ENCODE measurements around the gene CELSR1. TPM values are rescaled to one million over a fixed set of nuclear protein-coding genes. Genes with fewer than 3 reads are reported as not detected.
"Not testable (repeated sequence)": the region's sequence is repeated elsewhere in the genome, so short reads cannot be mapped to it uniquely, and the experiment has no call there.

Gene CELSR1
- total RNA-seq, 2 donors from 2014 or later = 1.5 to 6.7 TPM

GRCh38 chr22:46319319-46319718 lies 218.1 kb downstream of the CELSR1 start:
- no peaks in the 10 kb centered on the region for H3K27me3 ChIP-seq (replicated peaks; ENCODE audit: insufficient read depth)
- H3K36me3 ChIP-seq = no peaks in the 10 kb centered on the region
- TF ChIP-seq CTCF (IDR thresholded peaks at IDR 0.05) = no peak
- no peak for DNase-seq (ENCODE audit: low spot score)
- H3K4me1 ChIP-seq (ENCODE audit: control insufficient read depth in 1 of 2, low read depth in 2 of 2) = no peaks in the 10 kb centered on the region
- H3K9me3 ChIP-seq = no peaks in the 10 kb centered on the region
- ATAC-seq (ENCODE audit: insufficient number of reproducible peaks, low FRiP score, low read depth) = no peak
- H3K4me3 ChIP-seq = no peak overlapping the region
- H3K27ac ChIP-seq = no peak overlapping the region

- no peaks in the 10 kb centered on the region for H3K27me3 ChIP-seq (replicated peaks; ENCODE audit: insufficient read depth)
- no peak for TF ChIP-seq CTCF (IDR thresholded peaks at IDR 0.05)
- no peak for DNase-seq (ENCODE audit: low spot score)
- no peak for ATAC-seq (ENCODE audit: insufficient number of reproducible peaks, low FRiP score, low read depth)
- H3K27ac ChIP-seq = no peak overlapping the region
- no peaks in the 10 kb centered on the region for H3K4me1 ChIP-seq (ENCODE audit: control insufficient read depth in 1 of 2, low read depth in 2 of 2)
- H3K9me3 ChIP-seq = no peaks in the 10 kb centered on the region
- H3K36me3 ChIP-seq = no peaks in the 10 kb centered on the region
- H3K4me3 ChIP-seq = no peak overlapping the region
Observed at GRCh38 chr22:46318576-46318975, 218.8 kb downstream of the CELSR1 start.

GRCh38 chr22:46317646-46318045 lies 219.8 kb downstream of the CELSR1 start:
- no peak for TF ChIP-seq CTCF (IDR thresholded peaks at IDR 0.05)
- H3K36me3 ChIP-seq = no peaks in the 10 kb centered on the region
- no peaks in the 10 kb centered on the region for H3K9me3 ChIP-seq
- no peak for ATAC-seq (ENCODE audit: insufficient number of reproducible peaks, low FRiP score, low read depth)
- no peaks in the 10 kb centered on the region for H3K27me3 ChIP-seq (replicated peaks; ENCODE audit: insufficient read depth)
- H3K27ac ChIP-seq = no peak overlapping the region
- no peak for DNase-seq (ENCODE audit: low spot score)
- H3K4me1 ChIP-seq (ENCODE audit: control insufficient read depth in 1 of 2, low read depth in 2 of 2) = no peaks in the 10 kb centered on the region
- H3K4me3 ChIP-seq = no peak overlapping the region

GRCh38 chr22:46315976-46316375 lies 221.4 kb downstream of the CELSR1 start:
- DNase-seq (ENCODE audit: low spot score) = no peak
- H3K4me1 ChIP-seq (ENCODE audit: control insufficient read depth in 1 of 2, low read depth in 2 of 2) = no peaks in the 10 kb centered on the region
- no peak overlapping the region for H3K27ac ChIP-seq
- H3K4me3 ChIP-seq = no peak overlapping the region
- no peaks in the 10 kb centered on the region for H3K9me3 ChIP-seq
- ATAC-seq (ENCODE audit: insufficient number of reproducible peaks, low FRiP score, low read depth) = no peak
- no peaks in the 10 kb centered on the region for H3K27me3 ChIP-seq (replicated peaks; ENCODE audit: insufficient read depth)
- TF ChIP-seq CTCF (IDR thresholded peaks at IDR 0.05) = no peak
- H3K36me3 ChIP-seq = no peaks in the 10 kb centered on the region

GRCh38 chr22:46312848-46313247 lies 224.6 kb downstream of the CELSR1 start:
- H3K4me3 ChIP-seq; H3K4me1 ChIP-seq (ENCODE audit: control insufficient read depth in 1 of 2, low read depth in 2 of 2); H3K9me3 ChIP-seq; H3K27me3 ChIP-seq (replicated peaks; ENCODE audit: insufficient read depth); DNase-seq (ENCODE audit: low spot score); ATAC-seq (ENCODE audit: insufficient number of reproducible peaks, low FRiP score, low read depth); H3K36me3 ChIP-seq; H3K27ac ChIP-seq: not testable (repeated sequence)

GRCh38 chr22:46312056-46312455 lies 225.4 kb downstream of the CELSR1 start:
- no peak for ATAC-seq (ENCODE audit: insufficient number of reproducible peaks, low FRiP score, low read depth)

More at GRCh38 chr22:46312056-46312455, 225.4 kb downstream of the CELSR1 start:
- no peak overlapping the region for H3K27ac ChIP-seq
- no peak for TF ChIP-seq CTCF (IDR thresholded peaks at IDR 0.05)
- no peaks in the 10 kb centered on the region for H3K27me3 ChIP-seq (replicated peaks; ENCODE audit: insufficient read depth)
- H3K4me3 ChIP-seq = no peak overlapping the region
- H3K9me3 ChIP-seq = no peaks in the 10 kb centered on the region
- no peaks in the 10 kb centered on the region for H3K4me1 ChIP-seq (ENCODE audit: control insufficient read depth in 1 of 2, low read depth in 2 of 2)
- H3K36me3 ChIP-seq = no peaks in the 10 kb centered on the region
- no peak for DNase-seq (ENCODE audit: low spot score)

Data from thoracic aorta (tissue), 2 donors.